GM21390 (cell line): ENCODE data around the gene KRABD2.
"Not testable (repeated sequence)": the region's sequence is repeated elsewhere in the genome, so short reads cannot be mapped to it uniquely, and the experiment has no call there.

Source experiments
- ATAC-seq: cut with Tn5 transposase; IDR thresholded peaks from one replicate; pipeline ENCODE4 v1.9.1; 2021; ENCODE audit not compliant: unreplicated experiment

Gene KRABD2

DNA sequence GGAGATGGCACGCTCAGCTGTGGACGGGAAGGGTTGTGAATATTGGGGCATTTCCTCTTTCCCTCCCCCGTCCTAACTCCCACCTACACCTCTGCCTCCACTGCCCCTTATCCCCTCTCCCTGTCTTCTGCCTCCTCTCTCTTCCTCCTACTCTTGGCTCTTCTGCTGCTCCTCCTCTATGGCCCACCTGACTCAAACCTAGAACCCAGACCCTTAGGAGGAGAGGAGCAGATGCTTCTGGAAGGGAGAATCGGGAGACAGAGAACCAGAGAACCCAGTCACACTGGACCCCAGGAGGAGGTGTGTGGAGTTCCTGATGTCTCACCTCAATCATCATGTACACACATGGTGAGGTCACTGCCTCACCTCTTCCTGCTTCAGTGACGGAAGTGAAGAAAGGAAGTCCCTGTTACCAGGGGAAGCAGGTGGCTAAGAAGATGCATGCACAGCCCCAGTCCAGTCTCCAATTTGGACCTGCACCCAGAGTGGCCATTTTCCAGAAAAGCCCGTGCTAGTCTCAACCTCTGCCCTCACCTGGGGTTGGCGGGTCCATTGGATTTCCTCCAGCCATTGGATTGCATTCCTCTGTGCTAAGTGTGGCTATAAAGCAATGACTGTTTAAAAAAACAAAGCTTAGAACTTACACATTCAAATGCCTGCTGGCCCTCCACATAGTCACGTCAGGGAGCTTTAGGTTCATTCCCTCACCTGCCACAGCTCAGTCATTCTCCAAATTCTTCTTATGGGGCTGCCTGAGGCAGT is 17.1 kb upstream of the KRABD2 start:
- ATAC-seq, result no peak

DNA sequence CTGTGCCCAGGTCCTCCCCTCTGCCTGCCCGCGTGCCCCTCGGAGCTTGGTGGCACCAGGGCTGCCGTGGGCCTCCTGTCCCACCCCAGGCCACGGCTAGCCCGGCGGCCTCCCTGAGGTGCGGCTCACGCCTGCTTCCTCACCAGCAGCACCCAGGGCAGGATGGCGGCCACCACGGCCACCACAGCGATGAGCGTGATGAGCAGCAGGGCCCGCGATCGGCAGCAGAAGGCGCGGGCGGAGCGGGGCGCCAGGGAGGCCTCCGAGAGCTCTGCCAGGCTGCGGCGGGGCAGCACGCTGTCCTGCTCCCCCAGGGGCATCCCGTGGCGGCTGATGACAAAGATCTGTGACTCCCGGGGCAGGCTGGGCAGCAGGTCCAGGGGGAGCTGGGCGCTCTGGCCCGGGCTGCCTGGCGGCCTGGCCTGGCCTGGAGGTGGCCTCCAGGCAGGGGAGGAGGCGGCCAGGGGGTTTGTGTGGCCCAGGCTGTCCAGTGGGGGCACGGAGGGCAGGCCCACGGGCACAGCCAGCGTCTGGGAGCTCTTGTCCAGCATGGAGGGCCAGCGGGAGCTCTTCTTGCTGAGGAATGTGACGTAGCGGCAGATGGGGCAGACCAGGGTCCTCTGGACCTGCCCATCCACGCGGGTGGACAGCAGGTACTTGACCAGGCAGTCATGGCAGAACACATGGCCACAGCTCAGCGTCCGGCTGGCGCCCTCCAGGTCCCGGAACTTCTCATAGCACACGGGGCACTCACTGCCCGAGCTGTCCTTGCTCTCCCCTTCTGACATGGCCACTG is 16.4 kb upstream of the KRABD2 start:
- ATAC-seq, result no peak

DNA sequence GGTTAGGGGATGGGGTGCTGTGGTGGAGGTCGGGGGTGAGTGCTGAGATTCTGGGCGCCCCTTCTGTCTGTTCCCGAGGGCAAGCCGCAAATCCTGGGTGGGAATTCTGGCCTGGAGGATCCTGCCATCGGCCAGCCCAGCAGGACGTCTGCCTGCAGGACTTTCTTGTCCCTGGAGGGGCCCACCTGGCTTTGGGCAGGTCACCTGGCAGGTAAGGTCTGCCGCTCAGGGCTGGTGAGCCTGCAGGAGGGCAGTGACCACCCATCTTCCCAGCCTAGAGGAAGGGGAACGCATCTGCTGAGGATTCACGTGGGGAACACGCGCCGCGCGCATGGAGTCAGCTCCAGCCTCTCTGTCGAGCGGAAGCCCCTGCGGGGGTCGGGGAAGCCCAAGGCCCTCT is 15.8 kb upstream of the KRABD2 start:
- no peak for ATAC-seq

DNA sequence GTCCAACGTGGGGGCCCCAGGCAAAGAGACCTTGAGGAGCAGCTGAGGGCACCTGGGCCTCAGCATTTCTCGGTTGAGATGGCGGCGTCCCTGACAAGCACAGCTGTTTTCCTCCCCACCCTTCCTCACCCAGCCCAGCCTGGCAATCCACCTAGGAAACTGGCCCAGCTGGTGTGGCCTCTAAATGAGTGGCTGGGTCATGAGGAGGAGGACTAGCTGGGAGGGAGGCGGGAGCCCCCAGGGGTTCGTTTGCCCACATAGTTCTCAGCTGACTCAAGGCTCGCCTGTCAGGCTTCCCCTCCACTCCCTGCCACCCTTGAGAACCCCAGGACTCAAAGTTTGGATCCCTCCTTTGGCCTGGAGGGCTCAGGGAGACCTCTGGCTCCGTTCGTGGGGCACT is 15.2 kb upstream of the KRABD2 start:
- ATAC-seq, result no peak

DNA sequence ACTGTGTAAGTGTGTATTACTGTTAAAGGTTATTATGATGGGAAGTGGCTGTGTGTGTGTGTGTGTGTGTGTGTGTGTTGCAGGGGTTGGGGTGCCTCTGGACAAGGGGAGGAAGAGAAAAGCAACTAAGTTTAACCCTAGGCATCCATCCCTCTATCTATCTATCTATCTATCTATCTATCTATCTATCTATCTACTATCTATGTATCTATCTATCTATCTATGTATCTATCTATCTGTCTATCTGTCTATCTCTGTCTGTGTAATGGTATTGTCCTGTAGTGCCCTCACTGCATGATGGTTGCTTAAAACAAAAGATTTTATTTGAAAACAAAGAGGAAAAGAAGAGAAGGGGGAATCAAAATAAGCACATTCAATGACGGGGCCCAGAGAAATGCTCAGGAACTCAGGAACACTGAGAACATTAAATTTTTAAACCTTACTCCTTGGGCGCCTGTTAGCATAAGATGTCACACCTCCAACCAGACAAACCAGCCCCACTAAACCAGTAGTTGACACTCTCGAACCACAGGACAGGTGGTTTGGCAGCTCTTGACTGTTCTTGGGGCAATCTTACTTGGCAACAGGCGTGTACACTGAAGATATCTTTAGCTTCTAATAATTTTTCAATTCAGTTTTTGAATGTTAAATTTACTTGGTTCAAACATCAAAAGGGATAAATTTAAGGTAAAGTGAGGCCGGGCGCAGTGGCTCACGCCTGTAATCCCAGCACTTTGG is 11.6 kb upstream of the KRABD2 start:
- no peak for ATAC-seq

DNA sequence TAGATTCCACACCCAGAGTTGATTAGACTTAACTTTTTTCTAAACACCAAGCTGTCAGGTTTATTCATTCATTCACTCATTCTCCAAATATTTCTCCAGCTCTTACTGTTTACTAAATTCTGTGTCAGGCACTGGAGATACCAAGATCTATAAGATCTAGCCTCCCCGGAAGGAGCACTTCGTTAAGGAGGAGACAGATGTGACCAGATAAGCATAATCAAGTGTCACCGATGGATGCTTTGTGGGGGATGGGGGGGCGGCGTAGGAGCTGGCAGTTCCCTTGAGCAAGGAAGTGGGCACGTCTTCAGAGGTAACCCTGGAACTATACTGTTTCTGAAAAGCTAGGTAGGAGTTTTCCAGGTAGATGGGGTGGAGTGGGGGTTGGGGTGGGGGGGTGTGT is 10.3 kb upstream of the KRABD2 start:
- no peak for ATAC-seq

DNA sequence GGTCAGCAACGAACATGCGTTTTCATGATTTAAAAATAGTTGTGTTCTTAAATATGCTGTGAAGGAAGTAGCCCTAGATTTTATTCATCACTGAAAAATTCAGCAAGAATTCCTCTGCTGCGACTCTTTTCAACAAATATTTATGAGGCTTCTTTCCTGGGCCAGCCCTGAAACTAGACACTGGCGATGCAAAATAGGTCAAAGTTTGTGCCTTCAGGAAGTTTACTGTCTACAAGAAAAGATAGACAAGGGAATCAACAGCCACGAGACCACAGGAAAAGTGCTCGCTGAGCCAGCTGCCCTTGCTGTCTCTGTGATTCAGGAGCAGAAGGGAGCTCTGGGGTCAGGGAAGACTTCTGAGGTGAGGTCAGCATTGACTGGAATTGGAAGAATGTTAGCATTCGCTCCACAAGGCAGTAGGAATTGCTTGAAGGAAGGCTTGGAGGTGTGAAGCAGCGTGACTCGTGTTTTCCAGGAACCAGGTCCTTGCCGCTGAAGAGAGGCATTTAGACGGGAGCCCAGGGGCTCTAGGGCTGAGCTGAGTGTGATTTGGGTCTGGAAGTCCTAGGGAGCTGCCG is 8.4 kb upstream of the KRABD2 start:
- ATAC-seq, result no peak

DNA sequence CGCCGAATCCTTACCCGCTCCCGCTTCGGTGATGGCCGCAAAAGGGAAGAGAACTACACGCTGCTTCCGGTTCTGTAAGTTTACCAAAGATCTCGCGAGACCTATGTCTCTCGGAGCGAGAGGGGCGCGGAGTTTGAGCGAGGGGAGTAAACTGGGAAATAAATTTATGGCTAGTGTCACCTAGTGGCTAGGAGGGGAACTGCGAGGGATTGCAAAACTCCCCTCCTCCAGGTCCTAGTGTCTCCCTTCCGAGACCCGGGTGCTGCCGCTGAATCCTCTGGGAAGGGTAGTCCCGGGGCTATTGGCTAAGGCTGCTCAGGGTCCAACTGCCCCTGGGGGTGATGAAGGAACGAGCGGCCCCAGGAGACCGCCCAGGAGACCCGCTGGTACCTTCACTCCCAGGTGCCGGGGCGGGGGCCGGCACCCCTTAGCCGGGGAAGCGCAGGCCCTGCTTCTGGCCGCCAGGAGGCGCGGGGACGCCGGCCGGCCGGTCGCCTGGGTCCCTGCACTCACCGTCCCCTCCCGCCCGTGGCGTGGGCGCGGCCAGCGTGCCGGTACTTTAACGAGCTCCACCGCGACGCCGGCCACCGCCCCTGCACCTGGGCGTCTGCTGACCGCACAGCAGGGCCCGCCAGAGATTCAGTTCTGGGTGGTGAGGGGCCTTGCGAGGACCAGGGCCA is 6.8 kb upstream of the KRABD2 start, which contains the start of gene RPL26:
Gene RPL26 (minus strand): TSS at position 51 of the 680 bp plus-strand sequence. CDS start 883 bp downstream, outside the sequence.
- ATAC-seq, result peak; percentile 80

DNA sequence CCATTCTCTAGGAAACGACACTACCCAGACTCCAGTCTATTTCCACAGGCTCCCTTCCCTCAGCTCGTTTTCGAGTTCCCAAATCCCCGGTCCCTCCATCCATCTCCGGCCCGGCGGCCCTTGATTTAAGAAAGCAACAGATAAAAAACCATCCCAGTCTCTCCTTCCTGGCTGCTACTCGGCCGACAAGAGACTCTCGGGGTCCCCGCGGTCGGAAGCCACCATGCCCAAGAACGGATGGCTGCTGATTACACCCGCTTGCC is 6.3 kb upstream of the KRABD2 start:
- ATAC-seq, result no peak

DNA sequence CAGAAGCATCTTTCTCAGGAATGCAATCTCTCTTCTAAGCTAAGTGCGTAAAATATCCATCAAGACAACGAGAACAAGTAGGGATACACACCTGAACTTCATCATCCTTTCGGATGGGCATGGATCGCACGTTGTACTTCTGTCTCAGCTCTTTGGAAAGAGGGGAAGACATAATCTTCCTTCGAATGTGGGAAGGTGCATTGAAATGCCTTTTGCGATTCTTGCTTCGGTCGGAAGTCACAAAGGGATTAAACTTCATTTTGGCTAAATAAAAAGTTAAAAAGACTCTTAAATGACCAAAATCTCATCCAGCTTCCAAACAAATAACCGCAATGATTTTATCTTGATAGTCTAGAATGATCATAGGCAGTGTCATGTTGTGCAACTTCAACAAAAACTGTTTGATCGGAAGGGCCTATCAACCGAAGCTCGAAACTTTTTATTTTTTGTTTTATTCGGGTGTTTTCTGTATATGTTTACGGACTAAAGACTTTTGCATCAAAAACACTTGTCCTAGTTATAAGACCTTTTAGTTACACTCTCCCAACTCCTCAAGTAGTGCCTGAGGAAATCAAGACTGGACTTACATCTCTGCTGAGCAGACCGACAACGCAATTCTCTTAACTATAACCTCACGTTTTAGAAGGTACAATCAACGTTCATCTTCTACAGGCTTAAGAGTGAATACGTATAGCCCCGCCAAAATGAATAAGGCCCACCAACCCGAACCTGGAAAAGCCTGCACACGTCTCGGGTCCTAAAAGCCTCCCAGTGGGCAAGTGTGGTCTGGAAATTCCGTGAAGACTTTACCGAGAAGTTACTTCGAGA is 5.8 kb upstream of the KRABD2 start:
- no peak for ATAC-seq

DNA sequence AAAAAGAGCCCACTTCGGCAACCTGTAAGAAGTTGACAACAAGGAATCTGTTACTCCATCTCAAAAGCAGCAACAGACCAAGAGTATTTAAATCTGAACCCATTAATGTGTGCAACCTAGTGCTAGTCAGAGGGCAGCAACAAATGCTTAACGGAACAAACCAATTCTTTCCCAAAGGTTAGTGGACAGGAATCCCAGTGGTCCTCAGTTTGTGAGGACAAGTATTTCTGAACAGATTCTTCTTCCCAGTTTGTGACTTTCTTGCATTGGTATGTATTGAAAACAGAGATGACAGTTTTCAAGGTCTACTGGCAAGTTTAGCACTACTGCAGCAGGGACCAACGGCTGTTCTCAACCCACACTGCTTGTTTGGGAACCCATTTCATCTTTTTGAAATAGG is 3.5 kb upstream of the KRABD2 start:
- no peak for ATAC-seq

DNA sequence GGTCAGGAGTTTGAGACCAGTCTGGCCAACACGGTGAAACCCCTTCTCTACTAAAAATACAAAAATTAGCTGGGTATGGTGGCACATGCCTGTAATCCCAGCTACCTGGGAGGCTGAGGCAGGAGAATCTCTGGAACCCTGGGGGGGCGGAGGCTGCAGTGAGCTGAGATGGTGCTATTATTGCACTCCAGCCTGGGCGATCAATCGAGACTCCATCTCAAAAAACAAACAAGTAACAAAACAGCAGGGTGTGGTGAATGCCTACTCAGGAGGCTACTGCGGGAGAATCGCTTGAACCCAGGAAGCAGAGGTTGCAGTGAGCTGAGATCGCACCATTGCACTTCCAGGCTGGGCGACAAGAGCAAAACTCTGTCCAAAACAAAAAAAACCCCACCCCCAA is 1.6 kb upstream of the KRABD2 start:
- ATAC-seq, result not testable (repeated sequence)

DNA sequence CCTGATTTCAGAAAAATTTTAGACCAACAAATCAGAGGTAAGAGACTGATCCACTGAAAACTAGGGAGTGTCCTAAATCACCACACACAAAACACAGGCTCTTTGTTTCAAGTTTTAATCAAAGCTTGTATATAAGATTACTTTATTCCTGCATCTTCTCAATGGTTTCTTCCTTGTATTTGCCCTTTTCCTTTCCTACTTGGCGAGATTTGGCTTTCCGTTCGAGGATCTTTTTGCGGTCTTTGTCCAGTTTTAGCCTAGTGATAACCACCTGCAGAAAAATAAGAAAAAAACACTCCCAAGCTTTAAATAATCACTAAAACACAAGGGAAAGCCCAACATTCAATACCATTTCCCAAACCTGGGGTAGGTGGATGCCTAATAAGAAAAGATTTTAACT is 918 bp upstream of the KRABD2 start:
- no peak for ATAC-seq

DNA sequence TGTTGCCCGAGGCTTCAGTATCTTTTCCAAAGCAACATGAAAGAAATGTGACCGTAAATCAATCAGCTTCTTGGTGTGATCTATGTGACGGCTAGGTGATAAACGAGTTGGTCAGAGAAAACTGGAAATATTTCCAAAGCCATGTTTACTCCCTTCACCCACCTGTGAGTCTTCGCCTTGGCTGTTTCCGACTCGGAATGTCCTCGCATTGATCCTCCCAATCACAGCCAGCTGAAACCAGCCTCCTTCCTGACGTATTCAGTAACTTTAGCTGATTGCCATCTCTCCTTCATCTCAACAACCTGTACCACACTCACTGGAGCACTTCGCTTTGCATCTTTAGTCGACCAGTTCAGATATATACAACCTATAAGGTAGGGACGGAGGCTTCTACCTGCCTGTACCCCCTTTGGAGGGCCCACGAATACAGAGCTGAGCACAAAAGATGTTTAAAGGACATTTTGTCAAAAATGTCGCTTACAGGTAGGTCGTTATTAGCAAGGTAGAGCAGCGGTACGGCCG is 705 bp downstream of the KRABD2 start:
- ATAC-seq, result no peak

DNA sequence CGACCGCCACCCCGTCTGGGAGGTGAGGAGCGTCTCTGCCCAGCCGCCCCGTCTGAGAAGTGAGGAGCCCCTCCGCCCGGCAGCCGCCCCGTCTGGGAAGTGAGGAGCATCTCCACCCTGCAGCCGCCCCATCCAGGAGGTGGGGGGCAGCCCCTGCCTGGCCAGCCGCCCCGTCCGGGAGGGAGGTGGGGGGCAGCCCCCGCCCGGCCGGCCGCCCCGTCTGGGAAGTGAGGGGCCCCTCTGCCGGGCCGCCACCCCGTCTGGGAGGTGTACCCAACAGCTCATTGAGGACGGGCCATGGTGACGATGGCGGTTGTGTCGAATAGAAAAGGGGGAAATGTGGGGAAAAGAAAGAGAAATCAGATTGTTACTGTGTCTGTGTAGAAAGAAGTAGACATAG is 2.6 kb downstream of the KRABD2 start:
- not testable (repeated sequence) for ATAC-seq

DNA sequence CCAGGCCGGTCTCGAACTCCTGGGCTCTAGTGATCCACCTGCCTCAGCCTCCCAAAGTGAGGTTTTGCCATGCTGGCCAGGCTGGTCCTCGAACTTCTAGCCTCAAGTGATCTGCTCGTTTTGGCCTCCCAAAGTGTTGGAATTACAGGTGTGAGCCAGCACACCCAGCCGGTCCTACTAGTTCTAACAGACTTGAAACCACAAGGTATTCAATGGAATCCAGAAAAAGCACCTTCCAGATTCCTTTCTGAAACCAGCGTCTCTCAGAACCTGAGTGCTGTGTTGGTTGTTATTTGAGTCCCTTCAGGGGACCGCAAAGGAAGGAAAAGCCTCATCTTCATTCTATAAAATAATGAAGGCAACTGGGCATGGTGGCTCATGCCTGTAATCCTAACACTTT is 4.1 kb downstream of the KRABD2 start:
- ATAC-seq, result no peak

DNA sequence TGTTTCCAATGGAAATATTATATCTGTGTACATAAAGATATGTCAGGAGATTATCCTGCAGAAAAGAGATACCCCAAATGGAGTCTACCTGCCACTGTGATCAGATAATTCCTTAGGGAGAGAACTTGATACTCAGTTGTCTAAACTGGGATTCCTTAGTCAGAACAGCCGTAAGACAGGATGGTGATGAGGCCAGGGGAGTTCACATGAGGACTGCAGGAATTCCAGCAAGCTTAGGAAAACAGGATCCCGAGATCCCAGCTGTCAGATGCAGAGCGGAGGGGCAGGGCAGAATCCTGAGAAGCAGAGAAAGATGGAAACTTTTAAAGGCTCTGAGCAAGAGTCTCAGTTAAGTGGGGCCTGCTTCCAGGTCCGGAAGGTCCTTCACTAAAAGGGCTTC is 4.7 kb downstream of the KRABD2 start:
- ATAC-seq, result no peak

DNA sequence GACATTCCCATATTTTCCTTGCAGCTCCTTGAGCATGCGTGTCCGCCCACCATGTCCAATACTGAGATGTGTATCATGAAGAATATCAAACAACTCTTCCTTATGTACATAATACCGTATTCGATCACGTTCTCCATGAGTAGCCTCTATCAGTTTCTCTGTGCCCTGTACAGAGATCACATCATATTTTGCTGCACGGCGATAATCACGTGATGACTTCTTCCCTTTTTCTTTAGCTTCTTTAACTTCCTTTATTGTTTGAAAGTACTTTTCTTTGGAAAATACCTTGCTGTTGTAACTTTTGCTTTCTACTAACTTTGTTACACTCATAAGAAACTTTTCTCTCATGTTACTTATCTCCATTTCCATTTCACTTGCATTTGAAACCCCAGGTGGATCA is 6.6 kb downstream of the KRABD2 start:
- ATAC-seq, result no peak

DNA sequence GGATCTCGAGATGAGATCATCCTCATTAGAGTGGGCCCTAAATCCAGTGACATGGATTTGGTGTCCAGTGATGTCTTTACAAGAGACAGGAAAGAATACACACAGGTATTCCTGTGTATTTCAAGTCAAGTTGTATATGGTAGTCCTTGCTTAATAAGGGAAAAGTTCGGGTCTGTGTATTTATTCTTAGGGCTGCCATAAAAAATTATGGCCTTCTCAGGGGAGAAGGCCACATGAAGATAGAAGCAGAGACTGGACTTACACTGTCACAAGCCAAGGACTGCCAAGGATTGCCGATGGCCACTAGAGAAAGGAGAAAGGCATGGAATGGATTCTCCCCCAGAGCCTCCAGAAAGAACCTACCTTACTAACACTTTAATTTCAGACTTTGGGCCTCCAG is 8.3 kb downstream of the KRABD2 start:
- ATAC-seq, result no peak

DNA sequence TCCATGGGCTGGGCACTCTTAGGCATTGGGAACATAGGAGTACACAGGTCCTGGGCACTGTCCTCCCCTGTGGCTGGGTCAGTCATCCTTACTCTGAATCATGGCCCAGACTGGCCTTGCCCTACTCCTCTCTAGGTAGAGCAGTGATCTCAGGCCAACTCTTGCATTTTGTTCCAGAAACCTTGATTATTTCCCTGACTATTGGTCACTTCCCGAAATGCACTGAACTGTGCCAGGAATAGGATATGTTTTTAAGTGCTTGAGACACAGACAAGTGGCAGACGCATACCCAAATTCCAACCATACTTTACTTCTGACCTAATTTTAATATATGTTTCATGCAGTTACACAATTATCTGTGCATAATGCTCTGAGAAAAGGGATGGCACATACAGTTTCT is 10.3 kb downstream of the KRABD2 start:
- no peak for ATAC-seq
